ENCODE data around the gene TUBGCP2. TPM values are rescaled to one million over a fixed set of nuclear protein-coding genes. Genes with fewer than 3 reads are reported as not detected.

The TUBGCP2 gene
- total RNA-seq, 1 experiment from 2014 or later, result 21.4 TPM

DNA sequence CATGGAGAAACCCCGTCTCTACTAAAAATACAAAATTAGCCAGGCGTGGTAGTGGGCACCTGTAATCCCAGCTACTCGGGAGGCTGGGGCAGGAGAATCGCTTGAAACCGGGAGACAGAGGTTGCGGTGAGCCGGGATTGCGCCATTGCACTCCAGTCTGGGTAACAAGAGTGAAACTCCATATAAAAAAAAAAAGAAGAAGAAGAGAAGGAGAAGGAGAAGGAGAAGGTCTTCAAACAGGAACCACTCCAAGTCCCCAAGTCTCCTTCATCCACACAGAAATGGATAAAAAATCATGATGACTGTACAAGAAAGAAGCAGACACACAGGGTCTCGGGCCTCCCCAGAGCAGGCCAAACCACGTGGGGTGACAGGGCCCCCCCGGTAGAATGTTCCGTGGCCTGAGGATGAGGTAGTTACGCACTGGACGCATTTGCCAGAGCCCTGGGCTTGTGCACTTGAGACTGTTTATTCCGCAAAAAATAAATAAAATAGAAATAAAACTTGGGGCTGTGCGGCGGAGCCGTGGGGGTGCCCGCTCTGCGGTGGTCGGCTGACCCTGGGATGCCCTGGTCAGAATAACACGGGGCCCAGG, 55.2 kb downstream of the TUBGCP2 start:
- peaks cover 15% of the 10 kb centered on the region for H3K4me1 ChIP-seq (ENCODE audit: low read length)
- no peak overlapping the region for H3K4me3 ChIP-seq (ENCODE audit: low read length)
- H3K9me3 ChIP-seq (ENCODE audit: low read length), result no peaks in the 10 kb centered on the region
- H3K36me3 ChIP-seq (ENCODE audit: insufficient read depth, low read length), result no peaks in the 10 kb centered on the region
- DNase-seq, result no peak
- no peak overlapping the region for H3K27ac ChIP-seq (ENCODE audit: low read length)
- no peaks in the 10 kb centered on the region for H4K20me1 ChIP-seq (ENCODE audit: insufficient read depth, low read depth, low read length)
- no peaks in the 10 kb centered on the region for H3K27me3 ChIP-seq (ENCODE audit: low read length)
- no peak overlapping the region for H3K4me2 ChIP-seq (ENCODE audit: low read depth, low read length, poor library complexity, severe bottlenecking)
- no peaks in the 10 kb centered on the region for H3K9me2 ChIP-seq (replicated peaks; ENCODE audit: insufficient read depth, low read length)
- no peaks in the 10 kb centered on the region for H3K79me2 ChIP-seq (ENCODE audit: low read length)
- H2AFZ ChIP-seq (ENCODE audit: low read length), result no peak overlapping the region
- H3K9ac ChIP-seq (ENCODE audit: low read length), result no peak overlapping the region

DNA sequence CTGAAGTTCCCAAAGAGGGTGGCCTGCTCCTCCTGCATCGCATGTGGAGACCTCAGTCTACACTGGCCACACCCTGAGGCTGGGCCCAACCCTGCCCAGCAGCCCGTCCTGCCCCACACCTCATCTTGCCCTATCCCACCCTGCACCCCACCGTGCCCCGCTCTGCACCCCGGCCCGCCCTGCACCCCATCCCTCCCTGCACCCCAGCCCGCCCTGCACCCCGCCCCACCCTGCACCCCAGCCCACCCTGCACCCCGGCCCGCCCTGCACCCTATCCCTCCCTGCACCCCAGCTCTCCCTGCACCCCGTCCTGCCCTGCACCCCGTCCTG, 56.5 kb downstream of the TUBGCP2 start:
- DNase-seq, result no peak
- H3K9me3 ChIP-seq (ENCODE audit: low read length), result no peaks in the 10 kb centered on the region
- no peak overlapping the region for H3K4me3 ChIP-seq (ENCODE audit: low read length)
- H2AFZ ChIP-seq (ENCODE audit: low read length), result no peak overlapping the region
- H3K4me1 ChIP-seq (ENCODE audit: low read length), result peaks cover 2% of the 10 kb centered on the region
- no peak overlapping the region for H3K9ac ChIP-seq (ENCODE audit: low read length)
- H3K79me2 ChIP-seq (ENCODE audit: low read length), result no peaks in the 10 kb centered on the region
- no peaks in the 10 kb centered on the region for H3K9me2 ChIP-seq (replicated peaks; ENCODE audit: insufficient read depth, low read length)
- H3K27ac ChIP-seq (ENCODE audit: low read length), result no peak overlapping the region
- H3K36me3 ChIP-seq (ENCODE audit: insufficient read depth, low read length), result no peaks in the 10 kb centered on the region
- H3K4me2 ChIP-seq (ENCODE audit: low read depth, low read length, poor library complexity, severe bottlenecking), result no peak overlapping the region
- no peaks in the 10 kb centered on the region for H4K20me1 ChIP-seq (ENCODE audit: insufficient read depth, low read depth, low read length)
- H3K27me3 ChIP-seq (ENCODE audit: low read length), result no peaks in the 10 kb centered on the region

DNA sequence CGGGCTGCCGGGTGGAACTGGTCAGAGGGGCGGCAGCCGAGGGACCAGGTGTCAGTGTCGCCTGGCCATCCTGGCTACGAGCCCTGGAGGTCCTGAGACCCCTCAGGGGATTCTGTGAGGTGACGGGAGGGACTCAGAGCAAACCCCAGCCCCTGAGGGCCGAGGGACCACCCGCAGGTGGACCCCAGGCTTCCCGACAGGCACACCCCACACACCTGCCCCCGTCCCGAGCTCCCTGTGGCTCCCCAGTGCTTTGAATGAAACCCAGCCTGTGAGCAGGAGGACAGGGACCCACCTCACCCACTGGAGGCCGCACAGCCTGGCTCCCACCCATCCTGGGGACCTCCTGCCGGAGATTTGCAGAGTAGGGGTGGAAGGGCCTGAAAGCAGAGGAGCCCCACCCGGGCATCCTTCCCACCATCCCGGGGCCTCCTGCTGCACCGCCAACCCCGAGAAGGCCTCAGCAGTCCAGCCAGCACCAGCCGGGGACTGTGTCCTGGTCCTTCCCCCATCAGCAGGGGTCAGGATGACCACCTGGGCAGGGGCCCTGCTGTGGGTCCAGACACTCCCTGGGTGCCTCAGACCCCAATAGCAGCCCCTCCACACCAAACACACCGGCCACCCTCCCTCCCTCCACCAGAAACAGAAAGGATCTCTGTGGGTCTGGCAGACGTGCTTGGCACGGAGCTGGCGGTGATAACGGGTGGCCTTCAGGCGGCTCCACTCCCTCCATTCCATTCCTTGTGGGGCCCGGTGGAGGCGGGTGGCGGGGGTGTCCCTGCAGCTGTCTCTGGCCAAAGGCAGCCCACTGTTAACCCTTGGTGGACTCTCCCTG, 57.1 kb downstream of the TUBGCP2 start:
- Histone ChIP-seq H3K9me3 (ENCODE audit: low read length) (no peaks in the 10 kb centered on the region), H3K4me2 (ENCODE audit: low read depth, low read length, poor library complexity, severe bottlenecking) (no peak overlapping the region), H3K27ac (ENCODE audit: low read length) (no peak overlapping the region), H3K36me3 (ENCODE audit: insufficient read depth, low read length) (no peaks in the 10 kb centered on the region), H2AFZ (ENCODE audit: low read length) (no peak overlapping the region), H3K9me2 (replicated peaks; ENCODE audit: insufficient read depth, low read length) (no peaks in the 10 kb centered on the region), H3K27me3 (ENCODE audit: low read length) (no peaks in the 10 kb centered on the region), H3K9ac (ENCODE audit: low read length) (no peak overlapping the region), H3K4me3 (ENCODE audit: low read length) (no peak overlapping the region), H4K20me1 (ENCODE audit: insufficient read depth, low read depth, low read length) (no peaks in the 10 kb centered on the region), H3K4me1 (ENCODE audit: low read length) (no peaks in the 10 kb centered on the region), H3K79me2 (ENCODE audit: low read length) (no peaks in the 10 kb centered on the region)
- DNase-seq, result no peak

DNA sequence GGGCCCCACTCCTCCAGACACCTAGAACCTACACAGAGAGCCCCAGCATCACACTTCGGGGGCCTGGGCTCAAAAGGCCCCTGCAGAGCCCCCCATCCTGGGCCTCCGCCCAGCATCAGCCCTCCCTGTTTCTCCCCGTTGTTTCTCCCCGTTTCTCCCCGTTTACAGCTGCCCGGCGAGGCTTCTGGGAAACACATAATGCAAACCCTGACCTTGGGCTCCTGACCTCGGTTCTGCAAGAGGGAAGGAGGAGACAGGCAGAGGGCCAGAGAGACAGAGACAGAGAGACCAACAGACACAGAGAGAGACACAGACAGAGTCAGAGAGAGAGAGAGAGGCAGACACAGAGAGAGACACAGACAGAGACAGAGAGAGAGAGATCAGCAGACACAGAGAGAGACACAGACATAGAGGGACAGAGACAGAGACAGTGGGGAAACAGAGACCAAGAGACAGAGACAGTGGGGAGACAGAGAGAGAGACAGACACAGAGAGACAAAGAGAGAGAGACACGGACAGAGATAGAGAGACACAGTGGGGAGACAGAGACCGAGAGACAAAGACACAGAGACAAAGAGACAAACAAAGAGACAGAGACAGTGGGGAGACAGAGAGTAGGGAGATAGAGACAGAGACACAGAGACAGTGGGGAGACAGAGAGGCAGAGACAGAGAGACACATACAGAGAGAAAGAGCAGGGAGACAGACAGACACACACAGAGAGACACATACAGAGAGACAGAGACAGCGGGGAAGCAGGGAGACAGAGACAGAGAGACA, 58.5 kb downstream of the TUBGCP2 start:
- no peak for DNase-seq
- Histone ChIP-seq H3K36me3 (ENCODE audit: insufficient read depth, low read length) (no peaks in the 10 kb centered on the region), H3K27ac (ENCODE audit: low read length) (no peak overlapping the region), H3K27me3 (ENCODE audit: low read length) (no peaks in the 10 kb centered on the region), H2AFZ (ENCODE audit: low read length) (no peak overlapping the region), H3K79me2 (ENCODE audit: low read length) (no peaks in the 10 kb centered on the region), H3K9ac (ENCODE audit: low read length) (no peak overlapping the region), H3K9me2 (replicated peaks; ENCODE audit: insufficient read depth, low read length) (no peaks in the 10 kb centered on the region), H3K4me2 (ENCODE audit: low read depth, low read length, poor library complexity, severe bottlenecking) (no peak overlapping the region), H4K20me1 (ENCODE audit: insufficient read depth, low read depth, low read length) (no peaks in the 10 kb centered on the region), H3K4me1 (ENCODE audit: low read length) (no peaks in the 10 kb centered on the region), H3K9me3 (ENCODE audit: low read length) (no peaks in the 10 kb centered on the region), H3K4me3 (ENCODE audit: low read length) (no peak overlapping the region)

- DNase-seq, result no peak
- no peaks in the 10 kb centered on the region for H3K9me2 ChIP-seq (replicated peaks; ENCODE audit: insufficient read depth, low read length)
- H4K20me1 ChIP-seq (ENCODE audit: insufficient read depth, low read depth, low read length), result no peaks in the 10 kb centered on the region
- H3K79me2 ChIP-seq (ENCODE audit: low read length), result no peaks in the 10 kb centered on the region
- H3K36me3 ChIP-seq (ENCODE audit: insufficient read depth, low read length), result no peaks in the 10 kb centered on the region
- no peak overlapping the region for H2AFZ ChIP-seq (ENCODE audit: low read length)
- no peaks in the 10 kb centered on the region for H3K4me1 ChIP-seq (ENCODE audit: low read length)
- no peak overlapping the region for H3K9ac ChIP-seq (ENCODE audit: low read length)
- no peaks in the 10 kb centered on the region for H3K9me3 ChIP-seq (ENCODE audit: low read length)
- no peaks in the 10 kb centered on the region for H3K27me3 ChIP-seq (ENCODE audit: low read length)
- H3K4me2 ChIP-seq (ENCODE audit: low read depth, low read length, poor library complexity, severe bottlenecking), result no peak overlapping the region
- no peak overlapping the region for H3K4me3 ChIP-seq (ENCODE audit: low read length)
- no peak overlapping the region for H3K27ac ChIP-seq (ENCODE audit: low read length)
Observed at GRCh38 chr10:133249094-133249780, 59.4 kb downstream of the TUBGCP2 start.

GRCh38 chr10:133248334-133248715, 60.3 kb downstream of the TUBGCP2 start:
- Histone ChIP-seq H3K9ac (ENCODE audit: low read length) (no peak overlapping the region), H3K79me2 (ENCODE audit: low read length) (no peaks in the 10 kb centered on the region), H3K4me2 (ENCODE audit: low read depth, low read length, poor library complexity, severe bottlenecking) (no peak overlapping the region), H3K27me3 (ENCODE audit: low read length) (no peaks in the 10 kb centered on the region), H2AFZ (ENCODE audit: low read length) (no peak overlapping the region), H3K27ac (ENCODE audit: low read length) (no peak overlapping the region), H3K9me3 (ENCODE audit: low read length) (no peaks in the 10 kb centered on the region), H3K4me1 (ENCODE audit: low read length) (no peaks in the 10 kb centered on the region), H4K20me1 (ENCODE audit: insufficient read depth, low read depth, low read length) (no peaks in the 10 kb centered on the region), H3K9me2 (replicated peaks; ENCODE audit: insufficient read depth, low read length) (no peaks in the 10 kb centered on the region), H3K4me3 (ENCODE audit: low read length) (no peak overlapping the region), H3K36me3 (ENCODE audit: insufficient read depth, low read length) (no peaks in the 10 kb centered on the region)
- DNase-seq, result no peak

GRCh38 chr10:133247681-133248333, 60.9 kb downstream of the TUBGCP2 start:
- H2AFZ ChIP-seq (ENCODE audit: low read length), result no peak overlapping the region
- no peaks in the 10 kb centered on the region for H3K4me1 ChIP-seq (ENCODE audit: low read length)
- no peaks in the 10 kb centered on the region for H3K9me2 ChIP-seq (replicated peaks; ENCODE audit: insufficient read depth, low read length)
- no peaks in the 10 kb centered on the region for H4K20me1 ChIP-seq (ENCODE audit: insufficient read depth, low read depth, low read length)
- H3K9ac ChIP-seq (ENCODE audit: low read length), result no peak overlapping the region
- no peaks in the 10 kb centered on the region for H3K79me2 ChIP-seq (ENCODE audit: low read length)
- no peaks in the 10 kb centered on the region for H3K36me3 ChIP-seq (ENCODE audit: insufficient read depth, low read length)
- DNase-seq, result no peak
- no peak overlapping the region for H3K27ac ChIP-seq (ENCODE audit: low read length)
- no peak overlapping the region for H3K4me3 ChIP-seq (ENCODE audit: low read length)
- H3K9me3 ChIP-seq (ENCODE audit: low read length), result no peaks in the 10 kb centered on the region
- H3K4me2 ChIP-seq (ENCODE audit: low read depth, low read length, poor library complexity, severe bottlenecking), result no peak overlapping the region
- no peaks in the 10 kb centered on the region for H3K27me3 ChIP-seq (ENCODE audit: low read length)
